H1 (cell line): Measurements from ENCODE around the gene OPCML.

Experiments
- JUN ChIP-seq: IDR thresholded peaks from 2 replicates; pipeline ENCODE4 v1.6.1; 2011; ENCODE audit warnings: low read depth, mild to moderate bottlenecking, improper control_type of control experiment, low read length
- MAX ChIP-seq: IDR thresholded peaks from 2 replicates; pipeline ENCODE4 v1.6.1; 2012; ENCODE audit warnings: inconsistent platforms
- TBP ChIP-seq: IDR thresholded peaks from 2 replicates; pipeline ENCODE4 v1.6.1; 2011; ENCODE audit warnings: low read depth, low read length, improper control_type of control experiment

GRCh38 chr11:132604431-132604830 is 927.9 kb downstream of the OPCML start:
- TF ChIP-seq MAX (no peak), TBP (no peak), JUN (no peak)
